ENCODE data around the gene IRF4.

DNA sequence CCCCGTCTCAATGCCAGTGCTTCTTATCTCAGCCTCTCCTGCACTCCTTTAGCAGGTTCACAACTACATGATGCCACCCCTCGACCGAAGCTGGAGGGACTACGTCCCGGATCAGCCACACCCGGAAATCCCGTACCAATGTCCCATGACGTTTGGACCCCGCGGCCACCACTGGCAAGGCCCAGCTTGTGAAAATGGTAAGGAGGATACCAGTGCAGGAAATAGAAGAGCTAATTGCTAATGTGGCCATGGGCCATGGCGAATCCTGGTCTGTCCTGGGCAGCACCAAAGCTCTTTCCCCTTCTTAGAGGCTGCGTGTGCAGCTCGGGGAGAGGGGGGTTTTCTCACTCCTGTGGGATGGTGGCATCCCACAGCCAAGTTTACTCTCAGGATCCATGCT is 5.5 kb downstream of the IRF4 start:
- TF ChIP-seq, protein P1, sequence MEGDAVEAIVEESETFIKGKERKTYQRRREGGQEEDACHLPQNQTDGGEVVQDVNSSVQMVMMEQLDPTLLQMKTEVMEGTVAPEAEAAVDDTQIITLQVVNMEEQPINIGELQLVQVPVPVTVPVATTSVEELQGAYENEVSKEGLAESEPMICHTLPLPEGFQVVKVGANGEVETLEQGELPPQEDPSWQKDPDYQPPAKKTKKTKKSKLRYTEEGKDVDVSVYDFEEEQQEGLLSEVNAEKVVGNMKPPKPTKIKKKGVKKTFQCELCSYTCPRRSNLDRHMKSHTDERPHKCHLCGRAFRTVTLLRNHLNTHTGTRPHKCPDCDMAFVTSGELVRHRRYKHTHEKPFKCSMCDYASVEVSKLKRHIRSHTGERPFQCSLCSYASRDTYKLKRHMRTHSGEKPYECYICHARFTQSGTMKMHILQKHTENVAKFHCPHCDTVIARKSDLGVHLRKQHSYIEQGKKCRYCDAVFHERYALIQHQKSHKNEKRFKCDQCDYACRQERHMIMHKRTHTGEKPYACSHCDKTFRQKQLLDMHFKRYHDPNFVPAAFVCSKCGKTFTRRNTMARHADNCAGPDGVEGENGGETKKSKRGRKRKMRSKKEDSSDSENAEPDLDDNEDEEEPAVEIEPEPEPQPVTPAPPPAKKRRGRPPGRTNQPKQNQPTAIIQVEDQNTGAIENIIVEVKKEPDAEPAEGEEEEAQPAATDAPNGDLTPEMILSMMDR (IDR thresholded peaks at IDR 0.05) = no peak
- no peak for TF ChIP-seq EZH2 (IDR thresholded peaks at IDR 0.05)
